ENCODE measurements around the gene TRIM45. TPM values are rescaled to one million over a fixed set of nuclear protein-coding genes. Genes with fewer than 3 reads are reported as not detected.
A peak's percentile ranks its signal among the peaks of the same experiment; 100 is the strongest.

TRIM45 gene
- total RNA-seq, 1 experiment from 2014 or later = 11.7 TPM

DNA sequence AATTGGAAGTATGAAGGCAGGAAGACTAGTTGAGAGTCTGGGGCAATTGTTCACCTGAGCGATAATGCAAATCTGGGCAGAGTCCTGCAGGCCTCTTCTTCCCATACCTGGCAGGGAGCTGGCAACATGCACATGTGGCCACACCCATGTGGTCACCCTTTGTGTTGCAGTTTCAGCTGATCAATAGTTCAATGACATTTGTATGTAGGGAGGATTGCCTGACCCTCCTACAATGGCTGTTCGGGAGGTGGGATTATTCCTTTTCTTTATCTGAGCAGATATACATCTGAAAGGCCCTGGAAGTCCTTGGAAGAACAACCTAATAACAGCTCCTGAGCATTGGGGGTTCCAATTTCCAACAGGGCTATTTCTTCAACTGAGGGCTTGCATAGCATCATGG lies 15.2 kb upstream of the TRIM45 start:
- no peaks in the 10 kb centered on the region for H3K9me3 Mint-ChIP-seq
- no peaks in the 10 kb centered on the region for H3K79me1 ChIP-seq (ENCODE audit: insufficient read depth, low read depth, low read length, poor library complexity, severe bottlenecking)
- H3K27ac ChIP-seq (ENCODE audit: insufficient read length, low read depth, low read length) = no peak overlapping the region
- H2BK15ac ChIP-seq (ENCODE audit: low read depth, low read length) = no peak overlapping the region
- H3K27ac Mint-ChIP-seq = peak overlapping the region in 1 of 3 experiments; percentile 73; a peak in 3 of 7 replicates
- H3K23ac ChIP-seq (ENCODE audit: insufficient read length, low read depth, low read length) = no peak overlapping the region
- H3K4ac ChIP-seq (ENCODE audit: low read depth, low read length) = no peak overlapping the region
- no peaks in the 10 kb centered on the region; the same call in 1 of the 2 replicates for H3K4me1 ChIP-seq (ENCODE audit: insufficient read depth, low read length)
- no peak overlapping the region for H2AFZ ChIP-seq (ENCODE audit: low read length)
- no peak for DNase-seq
- no peak overlapping the region for H2BK20ac ChIP-seq (ENCODE audit: low read depth, low read length, poor library complexity, severe bottlenecking)
- no peak overlapping the region for H3K9ac ChIP-seq (ENCODE audit: extremely low read depth, insufficient read length, low read length)
- no peaks in the 10 kb centered on the region for H4K20me1 ChIP-seq (ENCODE audit: control insufficient read depth, insufficient read depth, insufficient read length)
- no CpG with 5 or more reads among the region's 2 CpGs for whole genome bisulfite sequencing (ENCODE audit: extremely low coverage, insufficient read length, low lambda C conversion rate)
- H2BK5ac ChIP-seq (ENCODE audit: insufficient read length, low read length) = no peak overlapping the region
- no peak overlapping the region for H2BK12ac ChIP-seq (ENCODE audit: insufficient read length, low read depth, low read length)
- no peak overlapping the region for H3K18ac ChIP-seq (ENCODE audit: insufficient read length, low read depth, low read length)
- H4K91ac ChIP-seq (ENCODE audit: insufficient read length, low read depth, low read length) = no peak overlapping the region
- no peaks in the 10 kb centered on the region for H3K27me3 ChIP-seq (ENCODE audit: insufficient read depth, low read length)
- H4K5ac ChIP-seq (ENCODE audit: insufficient read length, low read depth, low read length) = no peak overlapping the region
- no peak overlapping the region for H3K4me2 ChIP-seq (ENCODE audit: insufficient read depth, insufficient read length, low read length)
- no peaks in the 10 kb centered on the region for H3K23me2 ChIP-seq (ENCODE audit: insufficient read length, low read depth, low read length, poor library complexity, severe bottlenecking)
- H3T11ph ChIP-seq (ENCODE audit: low read length) = no peak overlapping the region
- no peak overlapping the region for H3K56ac ChIP-seq (ENCODE audit: insufficient read length, low read depth, low read length)
- peaks cover 39 to 48% of the 10 kb centered on the region in 2 experiments for H3K4me1 Mint-ChIP-seq
- H3K36me3 Mint-ChIP-seq (ENCODE audit: insufficient read depth in 1 of 3, low read depth in 3 of 3) = no peaks in the 10 kb centered on the region
- H2AK5ac ChIP-seq (ENCODE audit: insufficient read length, low read length) = no peak overlapping the region
- no peaks in the 10 kb centered on the region for H3K79me2 ChIP-seq (ENCODE audit: insufficient read depth, low read length)
- H4K8ac ChIP-seq (replicated peaks; ENCODE audit: insufficient read length, low read depth, low read length) = no peak overlapping the region
- H2BK120ac ChIP-seq (ENCODE audit: low read depth, low read length, poor library complexity, severe bottlenecking) = no peak overlapping the region
- no peak overlapping the region for H3K14ac ChIP-seq (ENCODE audit: insufficient read depth, low read length)
- H3K4me3 Mint-ChIP-seq = no peak overlapping the region
- TF ChIP-seq CTCF (conservative IDR thresholded peaks at IDR 0.05) = no peak; the same call in 2 of the 3 replicates
- no peaks in the 10 kb centered on the region for H3K9me3 ChIP-seq (ENCODE audit: control insufficient read depth, low read depth, low read length)
- no peaks in the 10 kb centered on the region for H3K27me3 Mint-ChIP-seq (ENCODE audit: low read depth)

Data from H9 (cell line).